Measurements from ENCODE around the gene SMG7. TPM values are rescaled to one million over a fixed set of nuclear protein-coding genes. Genes with fewer than 3 reads are reported as not detected.

SMG7 gene
- total RNA-seq, 4 donors from 2014 or later, result 33.7 to 42.8 (median 36.5) TPM

DNA sequence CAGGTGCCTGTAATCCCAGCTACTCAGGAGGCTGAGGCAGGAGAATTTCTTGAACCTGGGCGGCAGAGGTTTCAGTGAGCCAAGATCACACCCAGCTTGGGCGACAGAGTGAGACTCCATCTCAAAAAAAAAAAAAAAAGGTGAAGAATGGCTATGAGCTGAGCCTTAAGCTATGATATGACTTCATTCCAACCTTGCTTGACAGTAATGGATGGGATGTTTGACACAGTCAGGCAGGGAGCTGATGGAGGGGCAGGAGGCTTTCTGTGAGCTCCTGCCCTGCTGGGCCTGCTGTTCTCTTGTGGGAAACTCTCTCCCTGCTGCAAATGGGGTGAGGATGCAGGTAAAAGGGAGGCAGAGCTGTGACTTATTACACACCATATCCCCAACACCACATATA, 90.4 kb downstream of the SMG7 start:
- TF ChIP-seq, protein P1, sequence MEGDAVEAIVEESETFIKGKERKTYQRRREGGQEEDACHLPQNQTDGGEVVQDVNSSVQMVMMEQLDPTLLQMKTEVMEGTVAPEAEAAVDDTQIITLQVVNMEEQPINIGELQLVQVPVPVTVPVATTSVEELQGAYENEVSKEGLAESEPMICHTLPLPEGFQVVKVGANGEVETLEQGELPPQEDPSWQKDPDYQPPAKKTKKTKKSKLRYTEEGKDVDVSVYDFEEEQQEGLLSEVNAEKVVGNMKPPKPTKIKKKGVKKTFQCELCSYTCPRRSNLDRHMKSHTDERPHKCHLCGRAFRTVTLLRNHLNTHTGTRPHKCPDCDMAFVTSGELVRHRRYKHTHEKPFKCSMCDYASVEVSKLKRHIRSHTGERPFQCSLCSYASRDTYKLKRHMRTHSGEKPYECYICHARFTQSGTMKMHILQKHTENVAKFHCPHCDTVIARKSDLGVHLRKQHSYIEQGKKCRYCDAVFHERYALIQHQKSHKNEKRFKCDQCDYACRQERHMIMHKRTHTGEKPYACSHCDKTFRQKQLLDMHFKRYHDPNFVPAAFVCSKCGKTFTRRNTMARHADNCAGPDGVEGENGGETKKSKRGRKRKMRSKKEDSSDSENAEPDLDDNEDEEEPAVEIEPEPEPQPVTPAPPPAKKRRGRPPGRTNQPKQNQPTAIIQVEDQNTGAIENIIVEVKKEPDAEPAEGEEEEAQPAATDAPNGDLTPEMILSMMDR (IDR thresholded peaks at IDR 0.05; ENCODE audit: low read depth), result no peak

DNA sequence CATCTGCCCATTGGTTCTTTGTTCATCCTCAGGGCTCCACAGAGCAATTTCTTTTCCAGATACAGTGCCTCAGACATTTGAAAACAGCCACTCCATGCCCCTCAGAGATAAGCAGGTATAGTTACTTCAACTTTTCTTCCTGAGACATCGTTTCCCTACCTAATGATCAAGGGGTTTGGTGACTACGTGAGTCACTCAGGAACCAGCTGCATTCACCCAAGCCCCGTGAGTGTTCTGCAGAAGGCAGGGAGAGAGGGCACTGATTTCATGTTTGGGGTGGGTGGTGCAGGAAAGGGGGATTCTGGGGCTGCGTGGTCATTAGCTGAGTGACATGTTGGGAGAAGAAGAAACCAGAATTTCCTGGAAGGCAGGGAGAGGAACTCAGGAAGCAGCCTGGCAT, 93.0 kb downstream of the SMG7 start:
- TF ChIP-seq, protein P1 (IDR thresholded peaks at IDR 0.05; ENCODE audit: low read depth), result no peak

DNA sequence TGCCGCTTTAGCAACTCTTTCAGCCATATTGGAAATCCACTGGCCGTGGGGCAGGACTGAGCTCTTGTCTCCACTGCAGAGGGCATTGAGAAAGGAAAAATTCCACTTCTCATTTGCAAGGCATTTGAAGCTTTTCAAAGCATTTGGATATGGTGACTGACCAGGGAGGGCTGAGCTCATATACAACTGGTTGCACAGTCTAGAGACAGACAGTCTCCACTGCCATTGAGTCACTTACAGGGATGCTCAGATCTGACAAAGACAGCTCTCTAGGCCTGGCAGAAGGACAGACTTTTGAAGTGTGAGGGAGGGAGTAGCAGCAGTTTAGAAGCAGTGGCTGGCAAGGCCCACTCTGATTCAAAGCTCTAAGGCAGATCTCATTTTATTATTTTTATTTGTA, 93.7 kb downstream of the SMG7 start:
- TF ChIP-seq, protein P1 (IDR thresholded peaks at IDR 0.05; ENCODE audit: low read depth), result no peak

DNA sequence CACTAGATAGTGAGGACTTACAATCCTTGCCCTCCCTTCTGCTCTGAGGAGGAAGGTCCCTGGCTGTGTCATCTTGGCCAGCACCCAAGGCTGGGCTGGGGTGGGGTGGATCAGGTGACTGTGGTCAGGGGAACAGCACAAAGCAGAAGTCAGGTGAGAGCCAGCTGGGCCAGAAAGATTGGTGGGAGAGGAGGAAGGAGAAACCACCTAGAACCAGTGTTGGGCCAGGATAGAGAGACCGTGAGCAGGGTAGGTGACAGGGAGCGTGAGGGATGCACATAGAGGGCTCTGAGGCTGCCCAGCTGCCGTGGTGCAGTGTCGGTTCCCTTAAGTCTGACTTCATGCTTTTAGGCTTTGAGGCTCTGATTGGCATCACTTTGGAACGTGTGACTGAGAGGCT, 95.3 kb downstream of the SMG7 start:
- TF ChIP-seq, protein P1 (IDR thresholded peaks at IDR 0.05; ENCODE audit: low read depth), result no peak

DNA sequence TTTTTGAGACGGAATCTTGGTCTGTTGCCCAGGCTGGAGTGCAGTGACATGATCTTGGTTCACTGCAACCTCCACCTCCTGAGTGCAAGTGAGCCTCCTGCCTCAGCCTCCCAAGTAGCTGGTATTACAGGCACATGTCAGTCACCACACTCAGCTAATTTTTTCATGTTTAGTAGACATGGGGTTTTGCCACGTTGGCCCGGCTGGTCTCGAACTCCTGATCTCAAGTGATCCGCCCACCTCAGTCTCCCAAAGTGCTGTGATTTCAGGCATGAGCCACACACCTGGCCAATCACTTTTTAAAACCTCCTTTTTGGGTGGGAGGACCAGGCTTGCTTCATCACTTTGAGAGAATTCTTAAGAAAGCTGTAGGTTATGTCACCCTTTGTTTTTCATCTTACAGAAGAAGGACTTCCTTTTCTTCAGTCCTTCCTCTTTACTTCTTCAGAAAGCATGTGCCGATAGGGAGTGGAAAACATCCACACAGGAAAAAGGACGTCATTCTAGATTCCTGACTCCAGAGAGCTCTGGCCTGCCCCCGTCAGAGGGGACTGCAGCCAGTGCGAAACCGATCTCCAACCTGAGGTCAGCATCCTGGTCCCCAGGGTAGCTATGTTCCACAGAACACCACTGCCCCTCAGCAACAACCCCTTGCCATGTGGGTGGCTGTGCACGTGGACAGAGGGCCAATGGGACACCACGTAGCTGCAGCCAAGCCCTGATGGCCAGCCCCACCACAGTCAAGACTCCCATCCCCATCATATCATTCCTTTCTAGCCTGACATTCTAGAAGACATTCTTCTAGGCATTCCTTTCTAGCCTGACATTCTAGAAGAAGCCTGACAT, 96.1 kb downstream of the SMG7 start:
- TF ChIP-seq, protein P1 (IDR thresholded peaks at IDR 0.05; ENCODE audit: low read depth), result no peak

DNA sequence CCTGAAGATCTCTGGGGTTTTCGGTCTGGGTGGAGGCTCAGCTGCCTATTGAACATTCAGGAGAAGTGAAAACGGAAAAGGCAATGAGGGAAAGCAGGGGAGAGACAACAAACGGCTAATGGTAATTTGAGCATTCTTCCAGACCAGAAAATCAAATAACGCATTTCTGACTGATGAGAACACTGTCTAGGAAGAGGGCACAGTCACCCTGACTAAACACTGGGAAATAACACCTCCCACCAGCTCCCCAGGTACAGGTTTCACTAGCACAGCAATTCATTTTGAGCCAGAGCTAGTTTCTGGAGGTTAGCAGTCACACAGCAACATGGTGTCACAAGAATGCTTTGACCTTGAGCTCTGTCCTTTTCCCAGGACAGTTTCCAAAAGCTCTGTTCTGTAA, 96.8 kb downstream of the SMG7 start:
- TF ChIP-seq, protein P1 (IDR thresholded peaks at IDR 0.05; ENCODE audit: low read depth), result no peak

DNA sequence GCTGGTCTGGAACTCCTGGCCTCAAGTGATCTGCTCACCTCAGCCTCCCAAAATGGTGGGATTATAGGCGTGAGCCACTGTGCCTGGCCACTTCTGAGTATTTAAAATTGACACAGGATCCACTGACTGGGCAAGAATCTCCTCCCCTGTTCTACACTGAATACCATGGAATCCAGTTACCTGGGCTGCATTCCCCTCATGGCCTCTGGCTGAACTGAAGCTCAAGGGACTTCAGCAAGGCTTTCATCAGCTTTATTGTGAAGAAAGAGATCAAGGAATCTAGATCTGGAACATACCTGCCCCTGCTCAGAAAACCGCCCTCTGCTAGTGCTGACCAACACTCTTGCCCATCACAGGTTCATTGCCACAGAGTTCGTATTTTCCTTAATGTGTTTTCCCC, 97.5 kb downstream of the SMG7 start:
- TF ChIP-seq, protein P1 (IDR thresholded peaks at IDR 0.05; ENCODE audit: low read depth), result no peak

All from subcutaneous adipose tissue (tissue), 4 donors.